ENCODE measurements around the gene EIF5A. TPM values are rescaled to one million over a fixed set of nuclear protein-coding genes. Genes with fewer than 3 reads are reported as not detected.

EIF5A gene
- total RNA-seq, 1 experiment from 2014 or later: 1,139 TPM

- Histone ChIP-seq H3K27me3 (ENCODE audit: insufficient read depth, low read length) (no peaks in the 10 kb centered on the region), H3K9me2 (ENCODE audit: insufficient read depth) (no peaks in the 10 kb centered on the region), H3K36me3 (ENCODE audit: control insufficient read depth in 1 of 2, insufficient read depth in 2 of 2, low read length in 2 of 2) (peaks cover 24 to 49% of the 10 kb centered on the region in 2 experiments; a peak in 3 of 4 replicates), H3K9ac (ENCODE audit: low read length) (no peak overlapping the region), H3K79me2 (ENCODE audit: insufficient read depth, low read length) (peaks cover 26% of the 10 kb centered on the region), H3K4me3 (replicated peaks in 1 of 2; ENCODE audit: low read depth in 1 of 2, low read length in 2 of 2) (no peak overlapping the region), H3K4me2 (ENCODE audit: low read length) (no peak overlapping the region), H3K4me1 (ENCODE audit: control insufficient read depth in 1 of 2, insufficient read depth in 2 of 2, low read length in 2 of 2) (peaks cover 19 to 33% of the 10 kb centered on the region in 2 experiments), H4K20me1 (ENCODE audit: insufficient read depth) (peaks cover 12% of the 10 kb centered on the region; the same call in 1 of the 2 replicates), H3K27ac (ENCODE audit: low read depth, low read length) (no peak overlapping the region), H2AFZ (ENCODE audit: low read depth, low read length, poor library complexity, severe bottlenecking) (no peak overlapping the region), H3K9me3 (ENCODE audit: control insufficient read depth in 1 of 2, insufficient read depth in 1 of 2, low read depth in 1 of 2, low read length in 2 of 2) (no peaks in the 10 kb centered on the region)
- DNase-seq (ENCODE audit: low read depth, low spot score): no peak
- POLR2A ChIA-PET: no interaction called here
- RAD21 ChIA-PET (ENCODE audit: low non-redundant PET in 1 of 2, low total read pairs in 2 of 2, uncharacterized antibody in 2 of 2, unreplicated experiment in 2 of 2): no interaction called here
- CTCF ChIA-PET: no interaction called here
- intact Hi-C loops (cut with micrococcal nuclease): no loop called here
- BruUV-seq (replicated peaks): no TSS peak
- no peak for ATAC-seq
- no peak for TF ChIP-seq POLR2AphosphoS5 (IDR thresholded peaks at IDR 0.05; ENCODE audit: low read depth, low read length)
- TF ChIP-seq ZNF274 (IDR thresholded peaks at IDR 0.05; ENCODE audit: low read depth, low read length): no peak
- no peak for TF ChIP-seq MAX (IDR thresholded peaks at IDR 0.05)
- TF ChIP-seq ZBTB33 (IDR thresholded peaks at IDR 0.05; ENCODE audit: extremely low read depth, insufficient replicate concordance, low read length): no peak
- TF ChIP-seq, protein P1, sequence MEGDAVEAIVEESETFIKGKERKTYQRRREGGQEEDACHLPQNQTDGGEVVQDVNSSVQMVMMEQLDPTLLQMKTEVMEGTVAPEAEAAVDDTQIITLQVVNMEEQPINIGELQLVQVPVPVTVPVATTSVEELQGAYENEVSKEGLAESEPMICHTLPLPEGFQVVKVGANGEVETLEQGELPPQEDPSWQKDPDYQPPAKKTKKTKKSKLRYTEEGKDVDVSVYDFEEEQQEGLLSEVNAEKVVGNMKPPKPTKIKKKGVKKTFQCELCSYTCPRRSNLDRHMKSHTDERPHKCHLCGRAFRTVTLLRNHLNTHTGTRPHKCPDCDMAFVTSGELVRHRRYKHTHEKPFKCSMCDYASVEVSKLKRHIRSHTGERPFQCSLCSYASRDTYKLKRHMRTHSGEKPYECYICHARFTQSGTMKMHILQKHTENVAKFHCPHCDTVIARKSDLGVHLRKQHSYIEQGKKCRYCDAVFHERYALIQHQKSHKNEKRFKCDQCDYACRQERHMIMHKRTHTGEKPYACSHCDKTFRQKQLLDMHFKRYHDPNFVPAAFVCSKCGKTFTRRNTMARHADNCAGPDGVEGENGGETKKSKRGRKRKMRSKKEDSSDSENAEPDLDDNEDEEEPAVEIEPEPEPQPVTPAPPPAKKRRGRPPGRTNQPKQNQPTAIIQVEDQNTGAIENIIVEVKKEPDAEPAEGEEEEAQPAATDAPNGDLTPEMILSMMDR (IDR thresholded peaks at IDR 0.05 in 2 of 3, conservative IDR thresholded peaks at IDR 0.05 in 1 of 3; ENCODE audit: borderline replicate concordance in 1 of 3, insufficient read depth in 1 of 3, low read depth in 2 of 3, low read length in 2 of 3): no peak
- TF ChIP-seq YY1 (IDR thresholded peaks at IDR 0.05; ENCODE audit: extremely low read depth, insufficient replicate concordance, low read depth, low read length): no peak
- no peak for TF ChIP-seq FOSL1 (IDR thresholded peaks at IDR 0.05; ENCODE audit: low read depth)
- TF ChIP-seq REST (IDR thresholded peaks at IDR 0.05; ENCODE audit: low read depth): no peak
- no peak for TF ChIP-seq EZH2 (IDR thresholded peaks at IDR 0.05)
- TF ChIP-seq CEBPB (IDR thresholded peaks at IDR 0.05; ENCODE audit: low read depth): no peak
- TF ChIP-seq EGR1 (IDR thresholded peaks at IDR 0.05; ENCODE audit: low read depth): no peak
- no peak for TF ChIP-seq SRF (IDR thresholded peaks at IDR 0.05; ENCODE audit: low read depth)
- TF ChIP-seq CBX3 (IDR thresholded peaks at IDR 0.05; ENCODE audit: low read depth): no peak
- no peak for TF ChIP-seq ZFX (IDR thresholded peaks at IDR 0.05)
- no peak for TF ChIP-seq POLR2A (IDR thresholded peaks at IDR 0.05; ENCODE audit: borderline replicate concordance, extremely low read depth, insufficient read depth, insufficient read length)
- no peak for TF ChIP-seq SIN3A (IDR thresholded peaks at IDR 0.05; ENCODE audit: low read depth)
Measured at GRCh38 chr17:7317161-7317803, 9.9 kb downstream of the EIF5A start.

Measured in HCT116 (cell line).